HTERT RPE-1 (cell line): ENCODE data around the gene HDC.

Experiments
- in situ Hi-C: fragments of 300-500 bp; cut with MboI; formaldehyde crosslinking; loops from 4 replicates; pipeline ENCODE4 v1.14.3; 2020; ENCODE audit warnings: low sequenced_read_pairs

Gene HDC

GRCh38 chr15:50227076-50227475 is 38.5 kb downstream of the HDC start:
- in situ Hi-C loops, result no loop called here

- in situ Hi-C loops, result no loop called here
Measured at GRCh38 chr15:50225938-50226337, 39.6 kb downstream of the HDC start.

GRCh38 chr15:50225057-50225456 is 40.5 kb downstream of the HDC start:
- in situ Hi-C loops, result no loop called here

GRCh38 chr15:50224606-50225005 is 40.9 kb downstream of the HDC start:
- in situ Hi-C loops, result no loop called here

GRCh38 chr15:50222181-50222580 is 43.3 kb downstream of the HDC start:
- in situ Hi-C loops, result no loop called here

GRCh38 chr15:50219820-50220219 is 45.7 kb downstream of the HDC start:
- in situ Hi-C loops, result no loop called here

GRCh38 chr15:50218691-50219090 is 46.8 kb downstream of the HDC start:
- in situ Hi-C loops, result no loop called here

- in situ Hi-C loops, result no loop called here
Measured at GRCh38 chr15:50218291-50218690, 47.2 kb downstream of the HDC start.

GRCh38 chr15:50210462-50211157 is 54.9 kb downstream of the HDC start:
- in situ Hi-C loops, result no loop called here

GRCh38 chr15:50209809-50210208 is 55.7 kb downstream of the HDC start:
- in situ Hi-C loops, result no loop called here

- in situ Hi-C loops, result no loop called here
Measured at GRCh38 chr15:50206020-50206419, 59.5 kb downstream of the HDC start.

- in situ Hi-C loops, result no loop called here
Measured at GRCh38 chr15:50202003-50202402, 63.5 kb downstream of the HDC start.

- in situ Hi-C loops, result no loop called here
Measured at GRCh38 chr15:50192926-50193620, 72.5 kb downstream of the HDC start.

- in situ Hi-C loops, result no loop called here
Measured at GRCh38 chr15:50192164-50192563, 73.4 kb downstream of the HDC start.
